DLD1 (cell line): Measurements from ENCODE around the gene FAM72B.
"Not testable (repeated sequence)": the region's sequence is repeated elsewhere in the genome, so short reads cannot be mapped to it uniquely, and the experiment has no call there.

ENCODE experiments used
- in situ Hi-C: cut with HindIII; loops from 2 replicates; pipeline ENCODE4 v1.10.0; 2017; ENCODE audit warnings: low sequenced_read_pairs

FAM72B gene

DNA sequence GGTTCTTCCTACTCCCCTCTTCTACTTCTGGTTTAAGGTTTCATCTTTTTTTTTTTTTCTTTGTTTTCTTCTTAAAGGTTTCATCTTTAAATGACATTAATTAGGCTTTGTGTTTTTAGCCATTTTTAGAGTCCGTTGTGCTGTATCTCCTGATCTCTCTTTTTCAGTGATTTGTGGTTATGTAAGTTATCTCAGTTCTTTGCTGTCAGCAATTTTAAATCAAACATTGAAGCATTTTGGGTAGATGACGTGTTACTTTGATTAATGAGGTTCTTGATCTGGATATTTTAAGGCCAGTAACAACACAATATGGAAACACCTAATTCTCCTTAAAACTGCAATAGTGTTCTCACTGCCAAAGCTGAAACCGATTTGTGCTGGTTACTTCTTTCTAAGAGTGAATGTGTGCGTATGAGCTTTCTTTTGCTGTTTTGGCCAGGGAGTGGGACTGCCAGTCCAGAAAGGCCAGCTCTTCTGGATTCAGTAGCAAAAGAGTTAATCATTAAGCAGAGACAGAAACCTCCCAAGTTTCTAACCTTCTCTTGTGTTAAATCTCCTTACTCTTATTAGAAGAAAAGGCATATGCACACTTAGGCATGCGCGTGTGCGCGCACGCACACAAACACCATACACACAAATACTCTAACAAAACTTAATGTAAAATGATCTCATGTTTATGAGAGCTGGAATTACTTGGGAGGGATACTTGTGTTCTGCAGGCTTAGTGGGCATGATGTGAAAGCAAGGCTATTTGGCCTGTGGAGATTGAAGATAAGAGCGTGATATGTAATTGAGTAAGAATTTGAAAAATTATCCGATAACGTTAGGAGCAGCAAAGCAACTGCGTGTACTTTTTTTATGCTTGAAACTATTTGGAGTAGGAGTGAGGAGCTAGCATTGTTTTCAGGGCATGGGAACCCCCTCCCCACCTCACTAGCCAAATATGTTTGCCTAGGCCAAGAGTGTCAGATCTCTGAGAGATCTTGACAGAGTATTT is 17.1 kb upstream of the FAM72B start:
- in situ Hi-C loops, result not testable (repeated sequence)

- in situ Hi-C loops, result not testable (repeated sequence)
Measured at GRCh38 chr1:121200232-121200631, 16.1 kb upstream of the FAM72B start.

- in situ Hi-C loops, result not testable (repeated sequence)
Measured at GRCh38 chr1:121199763-121200162, 15.6 kb upstream of the FAM72B start.

- in situ Hi-C loops, result not testable (repeated sequence)
Measured at GRCh38 chr1:121197095-121197882, 13.1 kb upstream of the FAM72B start.

GRCh38 chr1:121192512-121192911 is 8.4 kb upstream of the FAM72B start:
- in situ Hi-C loops, result not testable (repeated sequence)

DNA sequence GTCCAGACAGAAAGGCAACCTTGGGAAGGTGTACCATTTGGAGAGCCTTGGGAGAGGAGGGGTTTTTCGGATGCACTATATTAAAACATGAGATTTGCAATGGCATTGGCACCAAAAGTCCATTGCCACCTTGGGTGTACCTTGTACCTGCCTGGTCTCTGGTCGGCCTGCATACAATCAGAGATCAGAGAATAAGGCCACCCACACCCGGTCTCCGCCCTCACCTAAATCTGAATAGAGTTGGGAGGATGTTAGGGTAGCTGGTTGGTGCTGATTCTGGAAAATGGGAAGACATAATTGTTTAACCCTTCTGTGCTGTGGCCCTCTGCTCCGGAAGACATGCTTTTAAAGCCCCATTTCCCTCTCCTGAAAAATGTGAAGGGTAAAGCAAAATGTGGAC is 3.8 kb upstream of the FAM72B start:
- in situ Hi-C loops, result not testable (repeated sequence)

GRCh38 chr1:121186191-121186590 is 2.1 kb upstream of the FAM72B start:
- in situ Hi-C loops, result not testable (repeated sequence)

DNA sequence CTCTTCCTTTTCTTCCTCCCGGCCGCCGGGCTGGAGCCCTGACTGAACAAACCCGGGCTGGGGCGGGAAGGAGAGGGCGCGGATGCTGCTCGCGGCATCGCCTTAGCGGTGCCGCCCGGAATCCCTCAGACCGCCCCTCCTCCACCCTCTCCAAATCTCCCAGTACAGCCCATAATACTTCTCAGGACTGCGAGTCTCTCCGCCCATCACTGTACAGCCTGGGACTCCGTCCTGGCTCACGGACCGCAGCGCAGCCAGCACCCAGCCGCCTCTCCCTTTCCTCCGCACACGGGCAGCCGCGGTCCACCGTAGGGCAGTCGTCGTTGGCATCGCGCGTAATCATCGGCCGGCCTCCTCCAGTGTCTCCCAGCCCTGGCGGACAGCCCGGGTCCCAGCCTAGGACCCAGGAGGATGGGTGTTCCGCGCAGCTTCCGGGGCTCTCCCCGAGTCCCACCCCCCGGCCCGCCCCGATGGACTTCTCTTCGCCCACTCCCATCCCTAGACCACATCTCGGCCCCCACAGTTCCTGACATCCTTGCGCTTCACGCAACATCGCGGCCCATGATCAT is 1.1 kb upstream of the FAM72B start:
- in situ Hi-C loops, result not testable (repeated sequence)

- in situ Hi-C loops, result not testable (repeated sequence)
Measured at GRCh38 chr1:121183867-121184266, 273 bp downstream of the FAM72B start.

GRCh38 chr1:121178197-121178596 is 5.9 kb downstream of the FAM72B start:
- in situ Hi-C loops, result not testable (repeated sequence)

- in situ Hi-C loops, result not testable (repeated sequence)
Measured at GRCh38 chr1:121176649-121177048, 7.5 kb downstream of the FAM72B start.

GRCh38 chr1:121168152-121168668 is 15.9 kb downstream of the FAM72B start:
- in situ Hi-C loops, result not testable (repeated sequence)

DNA sequence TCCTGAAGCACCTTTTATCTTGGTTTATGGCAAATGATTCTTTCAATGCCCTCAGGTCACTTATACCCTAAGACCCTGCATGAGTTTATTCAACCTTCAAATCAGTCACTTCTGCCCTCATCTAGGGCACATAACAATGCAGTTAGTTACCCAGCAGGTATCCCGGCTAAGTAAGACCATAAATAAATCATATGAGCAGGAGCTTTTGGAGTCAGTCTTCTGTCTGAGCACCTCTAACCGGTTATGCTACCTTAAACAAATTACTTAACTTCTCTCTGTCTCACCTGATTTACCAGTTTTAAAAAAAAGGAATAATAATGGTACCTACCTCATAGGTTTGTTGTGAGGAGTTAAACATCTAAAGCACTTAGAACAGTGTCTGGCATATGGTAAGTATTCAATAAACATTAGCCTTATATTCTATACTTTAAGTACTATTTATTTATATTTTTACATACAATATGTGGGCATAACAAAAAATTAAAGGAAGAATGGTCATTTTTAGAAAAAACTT is 16.9 kb downstream of the FAM72B start:
- in situ Hi-C loops, result not testable (repeated sequence)

DNA sequence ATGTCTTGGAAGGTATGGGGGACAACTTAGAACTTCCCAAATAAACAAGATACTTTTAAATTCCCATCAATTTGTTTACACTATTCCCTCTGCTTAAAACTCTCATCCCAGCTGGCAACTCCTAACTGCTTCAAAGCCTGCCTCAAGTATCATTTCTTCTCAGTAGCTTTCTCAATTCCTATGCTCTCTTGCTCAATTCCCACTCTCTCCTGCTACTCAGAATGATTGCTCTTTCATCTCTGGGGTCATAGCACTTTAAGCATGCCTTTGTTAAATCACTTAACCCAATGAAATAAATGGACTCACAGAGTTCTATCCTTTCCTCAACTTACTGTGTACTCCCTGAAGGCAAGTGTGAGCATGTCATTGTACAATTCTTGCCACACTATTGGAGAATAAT is 18.8 kb downstream of the FAM72B start:
- in situ Hi-C loops, result not testable (repeated sequence)

- in situ Hi-C loops, result not testable (repeated sequence)
Measured at GRCh38 chr1:121163850-121164757, 20.0 kb downstream of the FAM72B start.

DNA sequence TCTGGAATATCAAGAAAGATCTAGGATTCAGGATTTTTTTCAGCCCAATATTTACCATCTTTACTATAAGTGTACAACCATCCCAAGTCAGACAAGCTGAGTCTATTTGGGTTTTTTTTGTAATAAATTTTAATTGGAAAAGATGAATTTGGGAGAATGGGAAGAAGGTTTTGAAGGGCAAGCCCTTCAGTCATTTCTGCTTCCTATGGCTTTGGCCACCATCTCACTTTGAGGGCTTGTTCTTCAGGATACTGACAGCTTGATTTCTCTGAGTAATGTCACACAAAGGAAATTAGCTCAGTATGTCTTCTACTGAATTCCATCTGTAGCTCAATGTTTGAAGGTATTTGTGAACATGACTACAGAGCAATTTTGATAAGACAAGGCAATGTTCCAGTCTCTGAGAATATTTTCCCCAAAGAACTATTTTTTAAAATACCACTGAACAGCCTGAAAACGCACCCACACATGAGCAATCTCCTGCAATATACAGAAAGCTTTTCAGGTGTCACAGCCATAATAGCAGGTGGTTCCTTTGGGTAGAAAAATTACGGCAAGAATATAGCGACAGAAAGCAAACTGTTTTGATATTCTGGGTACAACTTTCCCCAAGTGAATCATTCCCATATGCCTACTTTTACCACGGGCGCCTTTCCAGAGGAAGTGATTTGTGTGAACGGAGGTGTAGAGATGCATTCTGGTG is 22.8 kb downstream of the FAM72B start:
- in situ Hi-C loops, result not testable (repeated sequence)

DNA sequence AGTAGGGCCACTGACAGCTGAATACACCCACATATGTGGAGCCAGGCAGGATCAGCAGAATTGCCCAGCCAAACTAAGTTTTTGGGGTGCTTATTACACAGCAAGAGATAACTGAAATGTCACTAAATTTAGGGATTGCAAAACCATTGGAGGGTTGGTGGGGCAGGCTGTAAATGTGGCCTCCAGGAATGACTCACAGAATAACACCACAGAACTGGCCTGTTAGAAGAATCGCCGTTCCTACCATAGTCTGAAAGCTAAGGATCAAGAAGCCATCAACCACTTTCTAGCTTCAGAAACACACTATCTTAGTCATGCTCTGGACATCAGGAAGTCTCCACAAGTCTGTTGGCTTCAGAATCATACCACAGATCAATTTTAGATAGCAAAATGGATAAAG is 24.0 kb downstream of the FAM72B start:
- in situ Hi-C loops, result not testable (repeated sequence)

DNA sequence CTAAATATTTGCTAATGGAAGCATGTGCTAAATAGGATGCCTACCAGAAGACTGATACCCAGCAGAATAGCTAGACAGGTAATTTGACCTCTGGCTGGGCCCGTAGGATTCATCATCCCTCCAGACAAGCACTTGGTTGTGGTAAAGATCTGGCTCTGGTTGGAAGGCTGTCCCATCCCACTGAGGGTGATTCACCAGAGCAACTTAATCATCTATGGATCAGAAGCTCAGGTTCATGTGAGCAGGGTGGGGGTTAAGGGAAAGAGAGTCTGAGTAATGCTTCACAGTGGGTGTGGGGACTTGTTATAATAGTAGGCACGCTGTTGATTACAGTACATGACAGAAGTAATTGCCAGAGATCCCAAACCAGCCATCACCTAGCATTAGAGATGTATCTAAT is 26.5 kb downstream of the FAM72B start:
- in situ Hi-C loops, result not testable (repeated sequence)

DNA sequence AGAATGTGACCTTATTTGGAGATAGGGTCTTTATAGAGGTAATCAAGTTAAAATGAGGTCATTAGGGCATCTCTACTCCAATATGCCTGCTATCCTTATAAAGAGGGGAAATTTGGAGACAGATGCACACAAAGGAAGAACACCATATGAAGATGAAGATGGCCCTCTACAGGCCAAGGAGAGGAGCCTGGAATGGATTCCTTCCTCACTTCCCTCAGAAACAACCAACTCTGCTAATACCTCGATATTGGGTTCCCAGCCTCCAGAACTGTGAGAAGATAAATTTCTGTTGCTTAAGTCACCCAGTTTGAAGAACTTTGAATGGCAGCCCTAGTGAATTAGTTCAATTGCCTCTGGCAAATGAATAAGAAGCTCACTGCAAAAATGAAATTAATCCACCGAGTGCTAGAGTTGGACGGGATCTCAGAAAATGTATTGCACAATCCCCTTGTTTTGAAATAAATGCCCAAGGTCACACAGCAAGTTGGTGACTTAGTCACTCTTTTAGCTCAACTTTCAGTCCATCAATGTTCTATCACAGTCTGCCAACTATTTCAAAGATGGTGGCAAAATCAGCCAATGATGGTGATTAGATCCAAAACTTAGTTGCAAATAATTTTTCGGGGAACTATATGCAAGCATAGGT is 27.1 kb downstream of the FAM72B start:
- in situ Hi-C loops, result not testable (repeated sequence)
